ENCODE measurements around the gene UNC13D. TPM values are rescaled to one million over a fixed set of nuclear protein-coding genes. Genes with fewer than 3 reads are reported as not detected.

Gene UNC13D
- total and polyA plus RNA-seq, 5 experiments from 2014 or later, result 50.3 to 153 (median 78.0) TPM

DNA sequence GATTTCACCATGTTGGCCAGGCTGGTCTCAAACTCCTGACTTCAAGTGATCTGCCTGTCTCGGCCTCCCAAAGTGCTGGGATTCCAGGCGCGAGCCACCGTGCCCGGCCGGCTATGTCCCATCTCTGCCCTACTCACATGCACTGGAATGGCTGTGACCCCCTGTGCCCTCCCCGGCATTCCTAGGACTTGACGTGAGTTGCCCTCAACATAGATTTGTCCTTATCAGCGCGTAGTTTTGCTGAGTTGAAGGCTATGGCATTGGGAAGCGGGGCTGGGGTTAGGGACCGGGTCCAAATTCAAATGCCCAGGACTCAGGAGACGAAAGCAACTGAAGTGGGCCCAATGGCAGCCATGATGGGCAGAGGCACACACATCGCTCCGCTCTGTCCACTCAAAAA lies 5.8 kb downstream of the UNC13D start:
- Mint-ChIP-seq H3K4me3 (no peak overlapping the region), H3K36me3 (peaks cover 0 to 52% (median 0%) of the 10 kb centered on the region in 3 donors), H3K27ac (peak overlapping the region in 4 of 10 donors; percentile 27 to 80 (median 52)), H3K4me1 (peaks cover 9 to 34% (median 20%) of the 10 kb centered on the region in 4 donors), H3K27me3 (no peaks in the 10 kb centered on the region), H3K9me3 (no peaks in the 10 kb centered on the region)
- DNase-seq, result no peak
- POLR2A ChIA-PET, result interaction anchor here (0.7 kb wide), 2 partner anchors 9 to 288 kb away, joined by 3 to 5 read pairs; no protein-coding TSS in a partner anchor
- no peak for ATAC-seq

DNA sequence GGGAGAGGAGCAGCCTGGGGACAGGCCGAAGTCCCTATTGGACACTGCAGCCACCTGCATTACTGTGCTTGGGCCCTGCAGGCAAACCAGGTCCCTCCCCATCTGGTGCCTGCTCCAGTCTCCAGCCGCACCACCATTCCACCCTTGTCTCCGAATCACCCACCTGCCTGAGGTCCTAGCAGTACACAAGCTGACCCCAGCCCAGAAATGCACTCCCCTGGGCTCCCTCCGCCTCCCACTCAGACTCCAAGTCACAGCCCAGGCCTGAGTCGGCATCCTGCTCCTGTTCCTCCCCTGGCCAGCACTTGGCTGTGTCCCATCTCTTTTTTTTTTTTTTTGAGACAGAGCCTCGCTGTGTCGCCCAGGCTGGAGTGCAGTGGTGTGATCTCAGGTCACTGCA lies 6.3 kb downstream of the UNC13D start:
- Mint-ChIP-seq H3K9me3 (no peaks in the 10 kb centered on the region), H3K36me3 (peaks cover 0 to 56% (median 0%) of the 10 kb centered on the region in 3 donors), H3K27ac (peak overlapping the region in 7 of 10 donors; percentile 52 to 80 (median 68)), H3K4me1 (peaks cover 13 to 39% (median 25%) of the 10 kb centered on the region in 4 donors), H3K27me3 (no peaks in the 10 kb centered on the region), H3K4me3 (no peak overlapping the region)
- DNase-seq, result no peak
- ATAC-seq, result no peak
- POLR2A ChIA-PET, result interaction anchor here (0.7 to 2.5 kb wide), 6 partner anchors 8 to 287 kb away, joined by 3 to 15 read pairs (median 4); partner anchors contain the start of genes UNK and WBP2

DNA sequence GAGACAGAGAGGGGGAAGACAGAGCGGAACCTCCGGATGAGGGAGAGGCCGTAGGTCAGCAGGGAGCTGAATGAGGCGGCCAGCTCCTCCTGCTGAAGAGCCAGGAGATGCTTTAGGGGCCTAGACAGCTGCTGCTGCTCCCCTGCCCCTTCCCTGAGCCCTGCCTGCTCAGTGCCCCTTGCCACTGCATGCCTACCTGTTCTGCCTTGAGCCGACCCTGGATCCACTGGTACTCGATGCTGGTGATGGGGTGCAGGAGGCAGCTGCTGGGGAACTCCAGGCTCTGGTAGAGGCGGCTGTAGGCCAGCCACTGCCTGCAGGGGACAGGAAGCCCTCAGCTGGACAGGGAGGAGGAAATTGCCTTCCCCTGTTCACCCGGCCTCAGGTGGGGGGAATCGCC lies 7.6 kb downstream of the UNC13D start:
- peaks cover 0 to 55% (median 0%) of the 10 kb centered on the region in 3 donors for H3K36me3 Mint-ChIP-seq
- ATAC-seq (no peak), DNase-seq (no peak)
- peaks cover 15 to 45% (median 33%) of the 10 kb centered on the region in 4 donors for H3K4me1 Mint-ChIP-seq
- H3K9me3 Mint-ChIP-seq, result no peaks in the 10 kb centered on the region
- H3K27me3 Mint-ChIP-seq, result no peaks in the 10 kb centered on the region
- peak overlapping the region in 4 of 10 donors; percentile 13 to 44 (median 28) for H3K27ac Mint-ChIP-seq
- no peak overlapping the region for H3K4me3 Mint-ChIP-seq
- POLR2A ChIA-PET, result interaction anchor here (1.1 to 8.3 kb wide), 6 partner anchors 10 to 59 kb away, joined by 3 to 74 read pairs (median 6); partner anchors contain the start of genes UNK and WBP2

DNA sequence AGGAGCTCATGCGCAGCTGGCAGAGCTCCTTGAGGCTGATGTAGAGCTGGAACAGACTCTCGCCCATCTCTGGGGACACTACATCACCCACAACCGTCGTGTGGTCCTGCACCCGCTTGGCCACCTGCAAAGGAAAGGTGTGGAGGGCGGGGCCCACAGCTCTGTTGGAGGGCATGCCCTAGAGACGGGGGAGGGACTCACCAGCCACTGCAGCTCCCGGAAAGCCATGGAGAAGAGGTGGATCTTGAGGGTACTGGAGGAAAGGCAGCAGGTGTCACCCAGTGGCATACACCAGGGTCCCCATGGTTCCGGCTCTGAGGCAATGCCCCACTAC lies 8.6 kb downstream of the UNC13D start:
- POLR2A ChIA-PET, result interaction anchor here (0.8 to 8.3 kb wide), 6 partner anchors 10 to 58 kb away, joined by 3 to 74 read pairs (median 6); partner anchors contain the start of genes UNK and WBP2

DNA sequence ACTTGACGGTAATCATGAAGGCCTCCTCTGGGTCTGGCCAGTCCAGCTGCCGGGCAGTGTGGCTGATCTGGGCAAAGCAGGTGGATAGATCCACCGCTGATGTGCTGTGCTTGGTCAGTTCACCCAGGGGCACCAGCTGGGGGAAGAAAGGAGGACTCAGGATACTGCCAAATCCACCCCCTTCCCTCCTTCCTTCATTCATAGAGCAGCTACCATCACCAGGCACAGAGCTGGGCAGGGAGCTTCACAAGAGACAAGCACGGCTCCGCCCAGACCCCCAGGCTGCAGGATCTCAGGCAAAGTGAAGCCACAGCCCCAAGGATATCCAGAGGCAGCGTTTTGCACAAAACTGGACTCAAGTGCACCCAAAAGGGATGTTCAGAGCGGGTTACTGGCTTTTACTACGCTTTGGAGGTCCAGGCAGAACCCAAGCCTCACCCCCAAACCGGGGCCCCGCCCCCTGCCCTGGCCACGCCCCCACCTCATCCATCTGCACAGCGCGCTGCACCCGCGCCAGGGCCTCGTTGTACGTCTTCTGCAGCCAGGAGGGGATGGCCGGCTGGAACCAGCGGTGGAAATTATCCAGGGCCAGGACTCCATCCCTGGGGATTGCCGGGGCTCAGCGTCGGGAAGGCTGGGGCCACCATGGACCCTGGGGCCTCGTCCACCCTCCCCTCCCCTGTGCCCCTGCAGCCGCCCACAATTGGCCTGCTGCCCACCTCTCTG lies 9.1 kb downstream of the UNC13D start:
- ATAC-seq (no peak), DNase-seq (no peak)
- Mint-ChIP-seq H3K27me3 (no peaks in the 10 kb centered on the region), H3K36me3 (peaks cover 0 to 62% (median 0%) of the 10 kb centered on the region in 3 donors), H3K4me1 (peaks cover 17 to 46% (median 33%) of the 10 kb centered on the region in 4 donors), H3K9me3 (no peaks in the 10 kb centered on the region), H3K4me3 (peak overlapping the region in 2 of 10 donors; percentile 10 to 76), H3K27ac (peak overlapping the region in 9 of 10 donors; percentile 66 to 98 (median 80))
- POLR2A ChIA-PET, result interaction anchor here (0.8 to 8.3 kb wide), 7 partner anchors 9 to 57 kb away, joined by 3 to 74 read pairs (median 8); partner anchors contain the start of genes UNC13D, UNK and WBP2

More for the DNA sequence above, 8.6 kb downstream of the UNC13D start:
- peaks cover 15 to 45% (median 33%) of the 10 kb centered on the region in 4 donors for H3K4me1 Mint-ChIP-seq
- no peak overlapping the region for H3K4me3 Mint-ChIP-seq
- no peaks in the 10 kb centered on the region for H3K27me3 Mint-ChIP-seq
- no peak for DNase-seq
- H3K9me3 Mint-ChIP-seq, result no peaks in the 10 kb centered on the region
- ATAC-seq, result no peak
- peak overlapping the region in 3 of 10 donors; percentile 40 to 77 (median 62) for H3K27ac Mint-ChIP-seq
- H3K36me3 Mint-ChIP-seq, result peaks cover 0 to 61% (median 0%) of the 10 kb centered on the region in 3 donors

DNA sequence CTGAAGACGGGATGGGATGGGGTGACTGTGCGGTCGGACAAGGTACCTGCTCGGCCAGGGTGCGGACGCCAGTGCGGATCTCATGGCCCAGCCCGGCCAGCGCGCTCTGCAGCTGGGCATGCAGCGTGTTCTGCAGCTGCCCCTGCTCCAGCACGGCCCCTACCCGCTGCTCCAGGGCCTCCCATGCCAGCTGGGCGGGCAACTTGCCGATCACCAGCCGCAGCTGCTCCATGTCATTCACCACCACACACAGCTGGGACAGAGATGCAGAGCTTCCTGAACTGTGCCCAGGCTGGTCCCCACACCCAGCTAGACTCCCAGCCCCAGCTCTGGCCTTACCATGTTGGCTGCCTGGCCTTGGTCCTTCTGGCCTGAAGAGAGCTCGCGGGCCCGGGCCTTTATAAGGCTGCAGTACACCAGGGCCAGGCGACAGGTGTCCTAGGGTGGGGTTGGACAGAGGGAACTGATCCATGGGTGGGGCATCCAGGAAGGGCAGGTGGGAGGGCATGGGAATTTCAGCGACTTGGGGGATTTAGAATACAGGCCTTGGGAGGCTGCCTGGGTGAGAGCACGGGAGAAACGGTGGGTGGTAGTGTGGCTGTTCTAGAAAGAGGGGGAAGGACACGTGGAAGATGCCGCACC lies 9.8 kb downstream of the UNC13D start:
- H3K36me3 Mint-ChIP-seq, result peaks cover 0 to 64% (median 2%) of the 10 kb centered on the region in 3 donors
- POLR2A ChIA-PET, result interaction anchor here (1.5 to 8.3 kb wide), 5 partner anchors 10 to 56 kb away, joined by 4 to 74 read pairs (median 38); partner anchors contain the start of genes UNC13D and WBP2
- peak overlapping the region in 3 of 10 donors; percentile 10 to 76 (median 30) for H3K4me3 Mint-ChIP-seq
- no peaks in the 10 kb centered on the region for H3K27me3 Mint-ChIP-seq
- no peak for DNase-seq
- H3K9me3 Mint-ChIP-seq, result no peaks in the 10 kb centered on the region
- peaks cover 16 to 42% (median 33%) of the 10 kb centered on the region in 4 donors for H3K4me1 Mint-ChIP-seq
- no peak for ATAC-seq
- peak overlapping the region; percentile 21 to 98 (median 92) for H3K27ac Mint-ChIP-seq

DNA sequence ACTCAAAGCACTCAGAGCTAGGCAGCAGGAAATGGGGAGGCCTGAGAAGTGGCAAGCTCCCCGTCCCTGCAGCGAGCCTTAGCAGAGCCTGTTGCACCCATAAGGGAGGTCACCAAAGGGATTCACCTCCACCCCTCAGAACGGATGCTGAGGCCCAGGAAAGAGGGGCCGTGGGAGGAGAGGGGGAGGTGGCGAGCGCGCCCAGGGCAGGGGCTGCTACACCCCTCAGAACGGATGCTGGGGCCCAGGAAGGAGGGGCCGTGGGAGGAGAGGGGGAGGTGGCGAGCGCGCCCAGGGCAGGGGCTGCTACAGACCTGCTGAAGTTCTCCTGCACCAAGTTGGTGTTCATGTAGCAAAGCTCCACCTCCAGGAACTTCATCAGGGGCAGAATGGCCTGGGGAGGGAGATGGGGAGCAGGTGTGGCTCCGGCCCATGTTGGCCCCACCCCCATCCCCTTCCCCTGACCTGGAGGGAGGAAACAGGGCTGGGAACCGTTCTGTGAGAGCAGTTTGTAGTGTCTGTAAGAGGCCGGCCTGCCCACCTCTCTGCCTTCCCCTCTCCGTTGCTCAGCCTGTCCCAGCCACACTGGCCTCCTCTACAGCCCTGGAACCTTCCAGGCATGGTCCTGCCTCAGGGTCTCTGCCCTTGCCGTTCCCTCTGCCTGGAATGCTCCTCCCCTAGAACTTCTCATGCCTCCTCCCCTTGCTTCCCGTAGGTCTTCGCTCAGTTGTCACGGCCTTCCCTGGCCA lies 11.4 kb downstream of the UNC13D start:
- Mint-ChIP-seq H3K9me3 (no peaks in the 10 kb centered on the region), H3K36me3 (peaks cover 0 to 55% (median 2%) of the 10 kb centered on the region in 3 donors), H3K4me1 (peaks cover 14 to 44% (median 39%) of the 10 kb centered on the region in 4 donors), H3K4me3 (peak overlapping the region; percentile 67 to 85 (median 78)), H3K27me3 (no peaks in the 10 kb centered on the region), H3K27ac (peak overlapping the region; percentile 91 to 98 (median 94))
- POLR2A ChIA-PET, result interaction anchor here (0.7 to 8.3 kb wide), 15 partner anchors 8 to 79 kb away, joined by 3 to 74 read pairs (median 5); partner anchors contain the start of genes GALK1, TRIM65, UNC13D and UNK
- ATAC-seq (peak; percentile 59 to 65), DNase-seq (peak in 5 of 10 donors; percentile 11 to 47 (median 44))

DNA sequence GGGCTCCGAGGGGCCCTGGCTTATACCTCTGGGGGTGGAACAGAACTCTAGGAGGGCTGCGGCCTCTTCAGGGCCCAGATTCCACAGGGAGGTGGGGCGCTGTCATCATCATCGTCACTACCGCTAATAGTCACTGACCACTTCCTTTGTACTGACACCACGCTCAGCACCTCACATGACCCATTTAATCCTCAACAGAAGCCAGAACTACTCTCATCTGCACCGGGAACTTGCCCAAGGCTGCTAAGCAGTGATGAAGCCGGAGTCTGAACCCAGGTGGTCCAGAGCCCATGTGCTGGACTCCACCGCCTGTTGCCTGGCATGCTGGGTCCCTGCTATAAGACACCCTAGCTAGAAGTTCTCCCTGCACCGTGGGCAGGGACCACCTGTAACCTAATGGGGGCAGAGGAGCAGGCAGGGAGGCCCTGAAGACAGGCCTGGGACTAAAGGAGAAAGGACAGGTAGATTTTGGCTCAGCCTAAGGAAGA lies 12.0 kb downstream of the UNC13D start:
- no peaks in the 10 kb centered on the region for H3K9me3 Mint-ChIP-seq
- peaks cover 14 to 49% (median 41%) of the 10 kb centered on the region in 4 donors for H3K4me1 Mint-ChIP-seq
- peak; percentile 20 to 58 for ATAC-seq
- H3K36me3 Mint-ChIP-seq, result peaks cover 0 to 51% (median 2%) of the 10 kb centered on the region in 3 donors
- H3K27me3 Mint-ChIP-seq, result no peaks in the 10 kb centered on the region
- peak in 7 of 10 donors; percentile 24 to 66 (median 44) for DNase-seq
- POLR2A ChIA-PET, result interaction anchor here (1.0 to 8.3 kb wide), 12 partner anchors 9 to 79 kb away, joined by 3 to 74 read pairs (median 8); partner anchors contain the start of genes GALK1, TRIM65, UNC13D and UNK
- H3K27ac Mint-ChIP-seq, result peak overlapping the region; percentile 89 to 98 (median 94)
- peak overlapping the region; percentile 67 to 85 (median 76) for H3K4me3 Mint-ChIP-seq

DNA sequence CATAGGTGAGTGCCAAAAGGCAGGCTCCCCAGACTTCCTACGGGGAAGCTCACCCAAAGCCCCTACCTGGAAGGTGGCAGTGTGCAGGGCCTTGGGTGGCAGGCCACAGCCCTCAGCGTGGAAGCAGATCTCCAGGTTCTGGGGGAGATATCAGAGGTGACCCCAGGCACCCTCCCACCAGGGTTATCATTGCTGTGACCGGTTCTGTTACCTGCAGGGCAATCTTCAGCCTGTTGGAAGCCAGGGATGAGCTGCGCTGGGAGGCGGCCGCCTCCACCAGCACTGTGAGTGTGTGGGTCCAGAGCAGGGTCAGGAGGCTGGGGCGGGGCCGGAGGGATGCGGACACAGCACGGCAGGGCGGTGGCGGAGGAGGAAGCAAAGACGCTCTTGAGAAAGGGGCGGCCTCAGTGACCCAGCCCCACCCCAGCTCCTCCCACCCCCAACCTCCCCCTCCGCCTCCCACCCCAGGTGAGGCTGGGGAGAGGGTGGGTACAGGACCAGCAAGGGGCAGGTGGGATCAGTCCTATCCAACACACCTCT lies 13.1 kb downstream of the UNC13D start:
- H3K4me1 Mint-ChIP-seq, result peaks cover 14 to 54% (median 47%) of the 10 kb centered on the region in 4 donors
- POLR2A ChIA-PET, result interaction anchor here (1.3 to 8.3 kb wide), 6 partner anchors 8 to 53 kb away, joined by 3 to 74 read pairs (median 19); partner anchors contain the start of genes UNC13D, UNK and WBP2
- no peak overlapping the region for H3K4me3 Mint-ChIP-seq

DNA sequence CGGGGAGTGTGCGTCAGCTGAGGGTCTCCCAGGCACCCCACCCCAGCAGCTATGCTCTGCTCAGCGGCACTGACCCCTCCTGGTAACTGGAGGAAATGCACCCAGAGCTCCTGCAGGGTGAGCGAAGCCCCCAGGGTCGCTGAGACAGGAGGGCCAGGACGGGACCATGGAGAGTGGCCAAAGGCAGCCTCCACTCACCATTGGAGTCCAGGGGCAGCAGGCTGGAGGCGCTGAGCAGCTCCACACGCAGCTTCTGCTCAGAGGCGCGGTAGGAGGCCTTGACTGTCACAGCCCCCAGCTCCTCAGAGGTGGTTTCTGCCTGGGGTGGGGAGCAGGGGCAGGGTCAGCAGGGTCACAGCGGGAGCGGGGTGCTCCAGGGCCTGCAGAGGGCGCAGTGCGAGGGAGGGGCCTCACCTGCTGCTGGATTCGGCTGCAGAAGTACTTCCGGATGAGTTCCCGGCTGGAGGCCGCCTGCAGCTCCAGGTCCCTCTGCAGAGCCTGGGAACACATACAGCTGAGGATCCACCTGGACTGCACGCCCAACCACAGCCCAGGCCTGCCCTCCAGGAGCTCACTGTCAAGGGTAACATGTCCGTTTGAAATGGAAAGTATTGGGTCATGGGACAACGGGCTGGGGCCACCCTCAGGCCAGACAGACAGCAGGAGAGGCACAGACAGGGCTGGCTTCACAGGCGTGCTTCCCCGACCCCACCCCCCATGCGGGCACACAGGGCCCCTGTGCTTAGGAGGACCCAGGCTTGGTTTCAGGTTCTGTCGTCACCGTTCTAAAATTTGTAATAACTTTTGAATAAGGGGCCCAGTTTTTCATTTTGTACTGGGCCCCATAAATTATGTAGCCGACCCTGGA lies 13.8 kb downstream of the UNC13D start:
- H3K4me3 Mint-ChIP-seq, result peak overlapping the region in 1 of 10 donors; percentile 54

More for the DNA sequence above, 13.1 kb downstream of the UNC13D start:
- Mint-ChIP-seq H3K27me3 (no peaks in the 10 kb centered on the region), H3K9me3 (no peaks in the 10 kb centered on the region), H3K36me3 (peaks cover 0 to 50% (median 2%) of the 10 kb centered on the region in 3 donors), H3K27ac (peak overlapping the region in 8 of 10 donors; percentile 5 to 75 (median 50))
- no peak for ATAC-seq
- peak in 1 of 10 donors; percentile 53 for DNase-seq

More for the DNA sequence above, 13.8 kb downstream of the UNC13D start:
- DNase-seq (peak in 6 of 10 donors; percentile 22 to 71 (median 34)), ATAC-seq (no peak)
- H3K36me3 Mint-ChIP-seq, result peaks cover 0 to 47% (median 2%) of the 10 kb centered on the region in 3 donors
- no peaks in the 10 kb centered on the region for H3K27me3 Mint-ChIP-seq
- H3K27ac Mint-ChIP-seq, result peak overlapping the region in 9 of 10 donors; percentile 9 to 78 (median 57)
- H3K9me3 Mint-ChIP-seq, result no peaks in the 10 kb centered on the region
- POLR2A ChIA-PET, result interaction anchor here (0.6 to 8.3 kb wide), 10 partner anchors 8 to 77 kb away, joined by 3 to 74 read pairs (median 6); partner anchors contain the start of genes UNC13D, UNK and WBP2
- peaks cover 14 to 53% (median 46%) of the 10 kb centered on the region in 4 donors for H3K4me1 Mint-ChIP-seq
